ENCODE results near the gene BACH2.

DNA sequence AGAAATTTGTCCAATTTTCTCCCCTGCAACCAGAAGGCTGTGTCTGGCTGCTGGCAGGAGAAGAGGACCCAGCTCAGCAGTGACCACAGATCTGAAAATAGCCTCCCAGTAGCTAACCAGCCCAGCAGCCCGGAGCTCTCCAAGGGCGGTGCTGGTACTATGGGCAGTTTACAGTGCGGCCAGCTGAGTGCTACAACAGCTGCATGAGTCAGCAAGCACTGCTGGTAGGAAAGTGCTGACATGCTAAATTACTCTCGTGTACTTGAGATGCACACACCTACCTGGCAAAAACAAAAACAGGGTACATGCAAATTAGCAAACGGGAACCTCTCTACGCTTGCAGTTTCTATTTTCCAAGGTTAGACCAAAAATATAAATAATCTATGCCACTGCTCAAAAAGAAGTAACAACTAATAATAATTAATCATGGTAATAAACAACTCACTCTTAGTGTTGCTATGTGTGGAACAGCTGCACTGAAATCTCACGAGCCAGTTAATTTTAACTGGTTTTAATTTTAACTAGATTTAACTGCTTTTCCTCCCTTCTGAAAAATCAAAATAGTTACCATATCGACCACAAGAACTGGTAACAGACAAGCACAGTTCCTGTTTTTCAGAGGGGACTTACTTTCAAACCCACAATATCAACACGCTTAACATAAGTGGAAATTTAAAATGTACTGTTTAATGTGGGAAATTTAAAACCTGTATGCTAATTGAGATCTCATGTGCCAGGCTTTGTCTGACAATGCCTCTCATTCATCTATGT lies 10.8 kb downstream of the BACH2 start:
- TF ChIP-seq, protein P1, sequence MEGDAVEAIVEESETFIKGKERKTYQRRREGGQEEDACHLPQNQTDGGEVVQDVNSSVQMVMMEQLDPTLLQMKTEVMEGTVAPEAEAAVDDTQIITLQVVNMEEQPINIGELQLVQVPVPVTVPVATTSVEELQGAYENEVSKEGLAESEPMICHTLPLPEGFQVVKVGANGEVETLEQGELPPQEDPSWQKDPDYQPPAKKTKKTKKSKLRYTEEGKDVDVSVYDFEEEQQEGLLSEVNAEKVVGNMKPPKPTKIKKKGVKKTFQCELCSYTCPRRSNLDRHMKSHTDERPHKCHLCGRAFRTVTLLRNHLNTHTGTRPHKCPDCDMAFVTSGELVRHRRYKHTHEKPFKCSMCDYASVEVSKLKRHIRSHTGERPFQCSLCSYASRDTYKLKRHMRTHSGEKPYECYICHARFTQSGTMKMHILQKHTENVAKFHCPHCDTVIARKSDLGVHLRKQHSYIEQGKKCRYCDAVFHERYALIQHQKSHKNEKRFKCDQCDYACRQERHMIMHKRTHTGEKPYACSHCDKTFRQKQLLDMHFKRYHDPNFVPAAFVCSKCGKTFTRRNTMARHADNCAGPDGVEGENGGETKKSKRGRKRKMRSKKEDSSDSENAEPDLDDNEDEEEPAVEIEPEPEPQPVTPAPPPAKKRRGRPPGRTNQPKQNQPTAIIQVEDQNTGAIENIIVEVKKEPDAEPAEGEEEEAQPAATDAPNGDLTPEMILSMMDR (IDR thresholded peaks at IDR 0.05) = no peak
- TF ChIP-seq POLR2A (IDR thresholded peaks at IDR 0.05) = no peak
- peak; percentile 25 to 59 (median 29) for TF ChIP-seq POLR2AphosphoS5 (IDR thresholded peaks at IDR 0.05)
- TF ChIP-seq EP300 (IDR thresholded peaks at IDR 0.05) = no peak

All from stomach (tissue), 4 donors.